Measurements from ENCODE around the gene TMEM121B. TPM values are rescaled to one million over a fixed set of nuclear protein-coding genes. Genes with fewer than 3 reads are reported as not detected.

The TMEM121B gene
- total RNA-seq, 1 donor from 2014 or later: 0.05 TPM

GRCh38 chr22:17091851-17092250, 29.3 kb downstream of the TMEM121B start:
- no peak for DNase-seq (ENCODE audit: low spot score)
- intact Hi-C loops (cut with micrococcal nuclease): no loop called here
- H3K4me3 Mint-ChIP-seq (ENCODE audit: low read depth): no peak overlapping the region

DNA sequence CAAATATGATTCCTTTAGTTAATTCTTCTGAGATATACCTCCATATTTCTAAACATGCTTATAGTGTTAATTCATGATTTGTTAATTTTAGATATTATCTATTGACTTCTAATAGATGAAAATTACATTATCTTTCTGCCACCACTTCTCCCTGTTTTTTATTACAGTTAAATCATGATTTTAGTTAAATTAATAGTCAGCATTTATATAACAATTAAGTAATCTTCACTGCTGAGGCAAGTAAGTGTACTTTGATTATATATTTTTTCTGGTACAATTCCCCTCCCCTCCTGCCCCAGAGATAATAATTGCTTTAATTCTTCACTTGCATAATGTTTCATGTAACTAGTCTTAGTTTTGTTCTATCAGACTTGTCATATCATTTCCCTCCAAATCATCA, 30.6 kb downstream of the TMEM121B start:
- Mint-ChIP-seq H3K4me3 (ENCODE audit: low read depth) (no peak overlapping the region), H3K9me3 (no peaks in the 10 kb centered on the region), H3K36me3 (ENCODE audit: low read depth) (peaks cover 26% of the 10 kb centered on the region), H3K27ac (no peak overlapping the region), H3K4me1 (ENCODE audit: low read depth) (peaks cover 58% of the 10 kb centered on the region), H3K27me3 (ENCODE audit: low read depth) (no peaks in the 10 kb centered on the region)
- intact Hi-C loops (cut with micrococcal nuclease): no loop called here
- DNase-seq (ENCODE audit: low spot score): no peak

More at GRCh38 chr22:17091851-17092250, 29.3 kb downstream of the TMEM121B start:
- Mint-ChIP-seq H3K4me1 (ENCODE audit: low read depth) (peaks cover 51% of the 10 kb centered on the region), H3K36me3 (ENCODE audit: low read depth) (peaks cover 29% of the 10 kb centered on the region), H3K9me3 (no peaks in the 10 kb centered on the region), H3K27ac (no peak overlapping the region), H3K27me3 (ENCODE audit: low read depth) (no peaks in the 10 kb centered on the region)

- Mint-ChIP-seq H3K9me3 (no peaks in the 10 kb centered on the region), H3K27ac (peak overlapping the region; percentile 48), H3K27me3 (ENCODE audit: low read depth) (no peaks in the 10 kb centered on the region), H3K4me3 (ENCODE audit: low read depth) (peak overlapping the region; percentile 88), H3K4me1 (ENCODE audit: low read depth) (peaks cover 55% of the 10 kb centered on the region), H3K36me3 (ENCODE audit: low read depth) (peaks cover 20% of the 10 kb centered on the region)
- intact Hi-C loops (cut with micrococcal nuclease): loop anchor here (1.0 kb wide), 2 partner anchors 11 to 12 kb away; no protein-coding TSS in a partner anchor
- peak; percentile 50 for DNase-seq (ENCODE audit: low spot score)
Observed at GRCh38 chr22:17087498-17088131, 33.5 kb downstream of the TMEM121B start.

GRCh38 chr22:17086788-17087497, 34.2 kb downstream of the TMEM121B start:
- Mint-ChIP-seq H3K9me3 (no peaks in the 10 kb centered on the region), H3K4me3 (ENCODE audit: low read depth) (peak overlapping the region; percentile 88), H3K36me3 (ENCODE audit: low read depth) (peaks cover 19% of the 10 kb centered on the region), H3K27me3 (ENCODE audit: low read depth) (no peaks in the 10 kb centered on the region), H3K27ac (peak overlapping the region; percentile 48), H3K4me1 (ENCODE audit: low read depth) (peaks cover 50% of the 10 kb centered on the region)
- DNase-seq (ENCODE audit: low spot score): no peak
- intact Hi-C loops (cut with micrococcal nuclease): loop anchor here (1.0 kb wide), 2 partner anchors 11 to 12 kb away; no protein-coding TSS in a partner anchor

DNA sequence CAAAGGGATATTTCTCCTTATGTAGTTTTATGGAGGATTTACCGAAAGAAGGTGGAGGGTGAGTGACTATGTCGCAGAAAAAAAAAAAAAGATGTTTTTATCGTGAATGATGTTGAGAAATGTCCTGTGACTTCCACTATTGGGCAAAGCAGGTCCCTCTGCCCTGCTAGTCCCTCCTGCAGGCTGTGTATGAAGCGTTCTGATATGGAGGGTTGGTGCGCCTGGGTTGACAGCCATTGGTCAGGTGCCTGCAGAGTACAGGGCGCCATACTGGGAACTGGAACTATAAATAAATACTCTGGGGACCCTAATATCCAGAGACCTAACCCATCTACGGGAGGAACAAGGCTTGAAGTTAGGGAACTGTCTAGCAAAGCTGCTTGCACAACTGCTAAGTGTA, 34.9 kb downstream of the TMEM121B start:
- intact Hi-C loops (cut with micrococcal nuclease): no loop called here
- H3K27me3 Mint-ChIP-seq (ENCODE audit: low read depth): no peaks in the 10 kb centered on the region
- no peaks in the 10 kb centered on the region for H3K9me3 Mint-ChIP-seq
- H3K4me3 Mint-ChIP-seq (ENCODE audit: low read depth): peak overlapping the region; percentile 88
- DNase-seq (ENCODE audit: low spot score): no peak
- peaks cover 47% of the 10 kb centered on the region for H3K4me1 Mint-ChIP-seq (ENCODE audit: low read depth)
- peak overlapping the region; percentile 75 for H3K27ac Mint-ChIP-seq
- H3K36me3 Mint-ChIP-seq (ENCODE audit: low read depth): peaks cover 16% of the 10 kb centered on the region

DNA sequence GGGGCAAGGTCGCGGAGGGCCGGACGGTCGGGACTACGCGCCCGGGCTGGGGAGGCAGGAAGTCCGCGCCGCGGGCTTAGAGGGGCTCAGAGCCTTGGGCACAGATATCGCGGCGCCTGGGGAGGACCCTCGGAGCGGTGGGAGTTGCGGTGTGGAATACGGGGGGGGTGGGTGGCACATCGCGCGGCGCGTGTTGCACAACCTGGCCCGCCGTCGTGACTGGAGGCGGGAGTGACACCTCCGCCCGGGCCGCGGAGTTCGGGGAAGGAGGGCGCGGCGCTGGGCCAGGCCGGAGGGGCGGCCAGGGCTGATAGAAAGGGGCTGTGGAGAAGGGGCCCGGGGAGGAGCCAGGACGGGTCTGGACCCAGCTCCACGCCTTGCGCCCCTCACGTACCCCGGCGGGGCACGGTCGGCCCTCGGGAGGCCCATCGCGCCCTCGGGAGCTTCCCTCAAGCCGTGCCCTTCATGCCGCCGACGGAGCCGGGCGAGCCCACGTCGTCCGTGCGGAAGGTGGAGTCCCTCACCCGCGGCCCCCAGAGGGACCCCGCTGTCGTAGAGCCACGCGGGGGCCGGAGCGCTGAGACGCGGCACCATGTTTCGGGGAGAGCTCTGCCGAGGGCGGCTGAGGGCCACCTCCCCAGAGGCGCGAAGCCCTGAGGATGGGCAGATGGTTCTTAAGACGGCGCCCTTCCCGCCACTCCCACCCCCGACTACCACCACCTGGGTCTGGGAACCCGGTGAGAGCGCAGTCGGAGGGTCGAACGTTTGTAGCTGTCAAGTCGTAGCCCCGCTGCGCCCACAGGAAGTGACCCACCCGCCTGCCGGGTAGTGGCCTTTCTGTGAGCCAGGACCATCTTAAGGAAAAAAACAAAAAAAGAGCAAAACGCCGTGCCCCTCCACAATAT, 35.6 kb downstream of the TMEM121B start:
- DNase-seq (ENCODE audit: low spot score): no peak
- no peaks in the 10 kb centered on the region for H3K9me3 Mint-ChIP-seq
- H3K4me1 Mint-ChIP-seq (ENCODE audit: low read depth): peaks cover 41% of the 10 kb centered on the region
- H3K36me3 Mint-ChIP-seq (ENCODE audit: low read depth): peaks cover 12% of the 10 kb centered on the region
- no peaks in the 10 kb centered on the region for H3K27me3 Mint-ChIP-seq (ENCODE audit: low read depth)
- intact Hi-C loops (cut with micrococcal nuclease): loop anchor here (2.0 kb wide), 2 partner anchors 21 to 73 kb away; partner anchors contain the start of gene HDHD5
- H3K27ac Mint-ChIP-seq: peak overlapping the region; percentile 75
- H3K4me3 Mint-ChIP-seq (ENCODE audit: low read depth): peak overlapping the region; percentile 88

GRCh38 chr22:17084554-17085276, 36.4 kb downstream of the TMEM121B start, which contains the start of gene IL17RA:
Gene IL17RA, plus strand, starts transcription at chr22:17085000. Its CDS starts 92 bp downstream, at chr22:17085092.
- H3K9me3 Mint-ChIP-seq: no peaks in the 10 kb centered on the region
- H3K27me3 Mint-ChIP-seq (ENCODE audit: low read depth): no peaks in the 10 kb centered on the region

DNA sequence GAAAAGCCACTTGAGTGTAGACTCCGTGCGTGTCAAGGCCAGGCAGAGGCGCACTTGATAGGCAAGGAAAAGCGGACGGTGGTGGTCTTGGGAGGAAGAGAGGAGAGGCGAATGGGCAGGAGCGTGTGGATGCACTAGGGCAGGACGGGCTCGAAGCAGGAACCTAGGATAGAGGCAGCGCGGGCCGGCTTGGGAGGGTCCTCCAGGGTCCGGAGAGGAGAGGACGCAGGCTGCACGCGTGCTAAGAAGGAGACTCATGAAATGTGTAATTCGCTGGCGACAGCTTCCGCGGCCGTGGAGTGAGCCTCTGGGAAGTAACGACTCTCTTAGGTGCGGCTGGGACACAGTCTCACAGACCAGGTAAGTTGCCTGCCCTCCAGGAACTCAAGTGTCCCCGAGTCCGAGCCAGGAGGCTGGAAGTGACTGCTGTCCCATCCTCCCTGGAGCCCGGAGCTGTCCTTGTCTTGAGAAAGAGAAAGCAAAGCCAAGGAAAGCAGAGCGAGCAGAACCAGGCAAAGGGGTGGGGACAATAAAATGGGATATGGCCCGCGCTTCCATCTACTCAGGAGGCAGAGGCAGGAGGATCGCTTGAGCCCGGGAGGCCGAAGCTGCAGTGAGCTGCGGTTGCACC, 37.2 kb downstream of the TMEM121B start:
- Mint-ChIP-seq H3K4me3 (ENCODE audit: low read depth) (peak overlapping the region; percentile 84), H3K36me3 (ENCODE audit: low read depth) (peaks cover 4% of the 10 kb centered on the region), H3K4me1 (ENCODE audit: low read depth) (peaks cover 32% of the 10 kb centered on the region), H3K27ac (no peak overlapping the region), H3K9me3 (no peaks in the 10 kb centered on the region), H3K27me3 (ENCODE audit: low read depth) (no peaks in the 10 kb centered on the region)
- intact Hi-C loops (cut with micrococcal nuclease): loop anchor here (2.0 to 5.0 kb wide), 3 partner anchors 23 to 133 kb away; partner anchors contain the start of genes ADA2 and HDHD5
- no peak for DNase-seq (ENCODE audit: low spot score)

More at GRCh38 chr22:17084554-17085276, 36.4 kb downstream of the TMEM121B start, which contains the start of gene IL17RA:
- intact Hi-C loops (cut with micrococcal nuclease): loop anchor here (2.0 to 5.0 kb wide), 3 partner anchors 22 to 133 kb away; partner anchors contain the start of genes ADA2 and HDHD5
- peak; percentile 94 for DNase-seq (ENCODE audit: low spot score)
- Mint-ChIP-seq H3K4me3 (ENCODE audit: low read depth) (peak within 1 kb of the TSS; percentile 88), H3K36me3 (ENCODE audit: low read depth) (peaks cover 12% of the 10 kb centered on the region), H3K27ac (peak within 1 kb of the TSS; percentile 86), H3K4me1 (ENCODE audit: low read depth) (peaks cover 40% of the 10 kb centered on the region)

DNA sequence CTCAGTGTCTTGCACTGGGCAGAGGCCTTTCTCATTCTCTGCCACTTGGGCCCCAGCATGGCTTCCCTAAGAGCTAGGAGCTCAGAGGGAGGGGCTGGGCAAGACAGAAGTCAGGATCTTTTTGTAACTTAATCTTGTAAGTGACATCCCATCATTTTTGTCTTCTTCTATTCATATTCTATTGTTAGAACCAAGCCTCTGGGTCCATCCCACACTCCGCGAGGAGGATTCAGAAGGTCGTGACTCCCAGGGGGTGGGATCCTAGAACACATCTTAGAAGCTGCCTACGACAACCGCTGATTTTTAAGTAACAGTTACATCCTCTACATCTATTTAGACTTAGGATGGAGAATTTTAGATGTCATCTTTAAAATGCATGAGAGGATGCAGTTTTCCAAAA, 37.9 kb downstream of the TMEM121B start:
- peaks cover 3% of the 10 kb centered on the region for H3K36me3 Mint-ChIP-seq (ENCODE audit: low read depth)
- H3K9me3 Mint-ChIP-seq: no peaks in the 10 kb centered on the region
- intact Hi-C loops (cut with micrococcal nuclease): loop anchor here (5.0 kb wide), 1 partner anchor 134 kb away; the partner anchor contains the start of gene ADA2
- H3K27me3 Mint-ChIP-seq (ENCODE audit: low read depth): no peaks in the 10 kb centered on the region
- DNase-seq (ENCODE audit: low spot score): no peak
- H3K4me1 Mint-ChIP-seq (ENCODE audit: low read depth): peaks cover 32% of the 10 kb centered on the region
- no peak overlapping the region for H3K27ac Mint-ChIP-seq
- H3K4me3 Mint-ChIP-seq (ENCODE audit: low read depth): peak overlapping the region; percentile 43

DNA sequence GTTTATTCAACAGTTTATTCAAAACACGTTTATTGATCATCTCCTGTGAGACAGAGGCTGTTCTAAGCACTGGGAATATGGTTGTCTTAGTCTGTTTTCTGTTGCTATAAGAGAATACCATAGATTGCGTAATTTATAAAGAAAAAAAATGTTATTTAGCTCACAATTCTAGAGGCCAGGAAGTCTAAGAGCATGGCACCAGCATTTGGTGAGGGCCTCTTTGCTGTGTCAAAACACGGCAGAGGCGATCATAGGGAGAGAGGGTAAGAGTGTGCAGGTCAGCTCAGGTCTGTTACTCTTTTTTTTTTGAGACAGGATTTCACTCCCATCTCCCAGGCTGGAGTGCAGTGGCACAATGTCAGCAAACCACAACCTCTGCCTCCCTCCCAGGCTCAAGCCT, 41.6 kb downstream of the TMEM121B start:
- H3K4me1 Mint-ChIP-seq (ENCODE audit: low read depth): peaks cover 30% of the 10 kb centered on the region
- H3K4me3 Mint-ChIP-seq (ENCODE audit: low read depth): no peak overlapping the region
- H3K36me3 Mint-ChIP-seq (ENCODE audit: low read depth): no peaks in the 10 kb centered on the region
- no peak for DNase-seq (ENCODE audit: low spot score)
- H3K27me3 Mint-ChIP-seq (ENCODE audit: low read depth): peaks cover 2% of the 10 kb centered on the region
- intact Hi-C loops (cut with micrococcal nuclease): loop anchor here (10.0 kb wide), 2 partner anchors 225 to 695 kb away; partner anchors contain the start of gene BID
- H3K27ac Mint-ChIP-seq: no peak overlapping the region
- no peaks in the 10 kb centered on the region for H3K9me3 Mint-ChIP-seq

DNA sequence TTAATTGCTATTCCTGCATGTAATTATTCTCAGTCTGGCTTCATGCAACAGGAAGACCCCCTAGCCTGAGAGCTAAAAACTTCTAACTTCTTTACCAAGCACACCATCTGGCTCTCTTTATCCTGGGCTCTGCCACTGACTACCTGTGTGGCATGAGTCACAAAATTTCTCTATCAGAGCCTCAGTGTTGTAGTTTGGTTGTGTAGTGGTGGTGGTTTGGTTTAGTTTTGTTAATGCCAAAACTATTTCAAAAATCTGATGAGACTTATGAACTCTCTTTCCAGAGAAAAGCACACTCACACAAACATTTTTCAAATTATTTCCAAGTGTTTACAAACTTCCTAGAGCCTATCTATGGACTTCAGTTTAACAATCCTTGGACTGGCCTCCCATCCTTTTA, 43.9 kb downstream of the TMEM121B start:
- Mint-ChIP-seq H3K9me3 (no peaks in the 10 kb centered on the region), H3K4me1 (ENCODE audit: low read depth) (peaks cover 20% of the 10 kb centered on the region), H3K27me3 (ENCODE audit: low read depth) (peaks cover 18% of the 10 kb centered on the region), H3K4me3 (ENCODE audit: low read depth) (no peak overlapping the region), H3K27ac (no peak overlapping the region), H3K36me3 (ENCODE audit: low read depth) (no peaks in the 10 kb centered on the region)
- DNase-seq (ENCODE audit: low spot score): no peak
- intact Hi-C loops (cut with micrococcal nuclease): loop anchor here (10.0 kb wide), 2 partner anchors 228 to 698 kb away; partner anchors contain the start of gene BID
